Bronchial epithelial cell (primary cell): ENCODE results near the gene LRRN4. TPM values are rescaled to one million over a fixed set of nuclear protein-coding genes. Genes with fewer than 3 reads are reported as not detected.

Source experiments
- DNase-seq: peaks from one replicate; pipeline ENCODE4 v3.0.0-alpha.2; 2010; ENCODE audit warnings: low read depth
- FAIRE-seq: peaks from 2 replicates; lab custom pipeline; 2011; peaks lifted over from hg19 to GRCh38; lab: Jason Lieb, UNC
- H3K27me3 ChIP-seq: 2 replicates; pipeline ENCODE4 v1.5.1; 2011; ENCODE audit warnings: low read length; ENCODE audit not compliant: control insufficient read depth, insufficient read depth
- H3K36me3 ChIP-seq: 2 replicates; pipeline ENCODE4 v1.5.1; 2011; ENCODE audit warnings: low read length; ENCODE audit not compliant: control insufficient read depth, insufficient read depth
- H3K4me3 ChIP-seq: 2 replicates; pipeline ENCODE4 v1.5.1; 2011; ENCODE audit warnings: mild to moderate bottlenecking, low read depth, low read length, control low read depth
- CTCF ChIP-seq: IDR thresholded peaks from 2 replicates; pipeline ENCODE4 v1.5.1; 2011; ENCODE audit warnings: mild to moderate bottlenecking, moderate library complexity, low read length, control low read depth, inconsistent platforms; ENCODE audit not compliant: insufficient read depth, severe bottlenecking
- total RNA-seq: library from RNA; depleted of rRNA; stranded (reverse); fragments of >200 nt; gene quantifications from 2 replicates; pipeline ENCODE4 v1.2.1, GENCODE V29; 2014

The LRRN4 gene
- total RNA-seq, 1 donor from 2014 or later: not detected

- TF ChIP-seq CTCF: no peak
- DNase-seq (no peak), FAIRE-seq (no peak)
- no peaks in the 10 kb centered on the region for H3K27me3 ChIP-seq
- no peaks in the 10 kb centered on the region for H3K36me3 ChIP-seq
- no peak overlapping the region for H3K4me3 ChIP-seq
Observed at GRCh38 chr20:6053064-6053775, 640 bp downstream of the LRRN4 start.

DNA sequence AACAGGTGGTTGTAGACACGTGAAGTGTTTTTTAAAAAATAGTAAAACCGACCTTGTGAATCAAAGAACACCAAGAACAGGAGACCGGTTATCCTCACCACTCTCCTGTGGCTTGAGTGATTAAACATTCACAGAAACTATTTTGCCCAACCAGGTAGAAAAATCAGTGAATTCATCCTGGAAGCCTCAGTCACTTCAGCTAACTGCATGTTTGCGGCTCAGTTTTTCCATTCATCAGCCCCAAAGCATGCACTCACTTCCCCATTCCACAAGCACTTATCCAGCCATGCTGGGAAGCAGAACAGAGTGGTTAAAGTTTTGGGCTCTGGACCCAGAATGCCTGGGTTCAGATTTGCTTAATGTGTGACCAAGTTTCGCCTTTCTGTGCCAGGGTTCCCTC is 2.4 kb downstream of the LRRN4 start:
- FAIRE-seq (no peak), DNase-seq (peak; percentile 72)
- Histone ChIP-seq H3K4me3 (no peak overlapping the region), H3K27me3 (no peaks in the 10 kb centered on the region), H3K36me3 (no peaks in the 10 kb centered on the region)
- no peak for TF ChIP-seq CTCF

DNA sequence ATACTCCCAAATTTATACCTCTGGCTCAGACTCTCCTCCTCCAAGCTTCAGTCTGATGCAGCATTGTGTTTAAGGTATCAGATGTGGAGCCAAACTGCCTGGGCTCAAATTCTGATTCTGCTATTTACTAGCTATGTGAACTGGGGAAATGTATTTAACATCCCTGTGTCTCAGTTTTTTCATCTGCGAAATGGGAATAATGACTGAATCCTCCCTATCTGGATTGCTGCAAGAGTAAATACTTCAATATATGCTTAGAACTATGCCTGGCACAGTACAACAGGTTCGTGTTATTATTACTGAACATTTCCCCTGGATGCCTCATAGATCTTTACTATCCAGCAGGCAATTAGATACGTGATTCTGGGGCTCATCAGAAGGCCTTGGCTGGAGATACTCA is 5.5 kb downstream of the LRRN4 start:
- no peak for DNase-seq
- FAIRE-seq: no peak
- Histone ChIP-seq H3K36me3 (no peaks in the 10 kb centered on the region), H3K27me3 (no peaks in the 10 kb centered on the region), H3K4me3 (no peak overlapping the region)
- no peak for TF ChIP-seq CTCF

GRCh38 chr20:6046432-6046831 is 7.4 kb downstream of the LRRN4 start:
- DNase-seq: no peak
- H3K4me3 ChIP-seq: no peak overlapping the region
- no peaks in the 10 kb centered on the region for H3K27me3 ChIP-seq
- FAIRE-seq: no peak
- H3K36me3 ChIP-seq: peaks cover 5% of the 10 kb centered on the region
- TF ChIP-seq CTCF: no peak

DNA sequence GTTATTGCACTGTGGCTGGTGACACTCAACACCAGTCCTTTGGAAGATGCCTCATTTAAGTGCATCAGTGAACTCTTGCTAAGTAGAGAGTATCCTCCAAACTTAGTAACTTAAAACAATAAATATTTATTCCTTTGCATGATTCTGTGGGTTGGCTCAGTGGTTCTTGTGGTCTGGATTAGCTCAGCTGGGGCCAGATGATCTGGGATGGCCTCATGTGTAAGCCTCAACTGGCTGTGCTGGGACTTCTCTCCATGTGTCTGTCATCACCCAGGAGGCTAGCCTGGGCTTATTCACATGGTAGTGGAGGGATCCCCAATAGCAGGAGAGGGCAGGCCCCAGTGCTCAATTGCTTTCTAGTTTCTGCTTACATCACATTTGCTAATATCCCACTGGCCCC is 8.3 kb downstream of the LRRN4 start:
- Histone ChIP-seq H3K4me3 (no peak overlapping the region), H3K27me3 (no peaks in the 10 kb centered on the region), H3K36me3 (peaks cover 7% of the 10 kb centered on the region)
- DNase-seq (no peak), FAIRE-seq (no peak)
- TF ChIP-seq CTCF: no peak

GRCh38 chr20:6044115-6044514 is 9.7 kb downstream of the LRRN4 start:
- H3K36me3 ChIP-seq: peaks cover 7% of the 10 kb centered on the region
- DNase-seq (no peak), FAIRE-seq (no peak)
- TF ChIP-seq CTCF: no peak
- H3K27me3 ChIP-seq: no peaks in the 10 kb centered on the region
- H3K4me3 ChIP-seq: no peak overlapping the region
